Naive B cell (primary cell): ENCODE measurements around the gene FYN. TPM values are rescaled to one million over a fixed set of nuclear protein-coding genes. Genes with fewer than 3 reads are reported as not detected.

Source experiments
- ATAC-seq, 2 donors: fragments of 150-1000 bp; cut with Tn5 transposase; 2 replicates each; pipeline ENCODE4 v1.10.0; 2021; ENCODE audit warnings: low read depth in 2 of 2, mild to moderate bottlenecking in 2 of 2, moderate library complexity in 2 of 2
- DNase-seq: peaks from one replicate; pipeline ENCODE4 v3.0.0; 2022
- H3K27ac Mint-ChIP-seq, 6 donors: one replicate each; pipeline ENCODE4 v1.8.0; 2020 to 2022; ENCODE audit warnings: mild to moderate bottlenecking in 6 of 6, mixed read lengths in 6 of 6, moderate library complexity in 5 of 6, inconsistent platforms in 2 of 6
- H3K27me3 Mint-ChIP-seq, 3 donors: one replicate each; pipeline ENCODE4 v1.8.0; 2021 to 2022; ENCODE audit warnings: mixed read lengths in 3 of 3, mild to moderate bottlenecking in 1 of 3
- H3K36me3 Mint-ChIP-seq, 2 donors: one replicate each; pipeline ENCODE4 v1.8.0; 2020 to 2022; ENCODE audit warnings: mixed read lengths in 2 of 2, inconsistent platforms in 1 of 2, mild to moderate bottlenecking in 1 of 2
- H3K4me1 Mint-ChIP-seq, 3 donors: one replicate each; pipeline ENCODE4 v1.8.0; 2020 to 2022; ENCODE audit warnings: mixed read lengths in 3 of 3, inconsistent platforms in 1 of 3, mild to moderate bottlenecking in 1 of 3, moderate library complexity in 1 of 3
- H3K4me3 Mint-ChIP-seq, 8 donors: one replicate each; pipeline ENCODE4 v1.8.0; 2020 to 2022; ENCODE audit warnings: mild to moderate bottlenecking in 8 of 8, mixed read lengths in 8 of 8, moderate library complexity in 8 of 8, inconsistent platforms in 2 of 8
- H3K9me3 Mint-ChIP-seq, 7 donors: one replicate each; pipeline ENCODE4 v1.8.0; 2020 to 2022; ENCODE audit warnings: mixed read lengths in 7 of 7, mild to moderate bottlenecking in 5 of 7, inconsistent platforms in 2 of 7, moderate library complexity in 1 of 7
- polyA plus RNA-seq, 6 donors: library from polyadenylated mRNA; unstranded; fragments of 300-500 nt; fragmentation: Illumina TruSeq; gene quantifications; one replicate each; pipeline ENCODE4 v1.2.3, GENCODE V29; 2021; ENCODE audit warnings: low read depth in 6 of 6

The FYN gene
- polyA plus RNA-seq, 6 donors from 2014 or later, result 53.1 to 94.5 (median 78.7) TPM

DNA sequence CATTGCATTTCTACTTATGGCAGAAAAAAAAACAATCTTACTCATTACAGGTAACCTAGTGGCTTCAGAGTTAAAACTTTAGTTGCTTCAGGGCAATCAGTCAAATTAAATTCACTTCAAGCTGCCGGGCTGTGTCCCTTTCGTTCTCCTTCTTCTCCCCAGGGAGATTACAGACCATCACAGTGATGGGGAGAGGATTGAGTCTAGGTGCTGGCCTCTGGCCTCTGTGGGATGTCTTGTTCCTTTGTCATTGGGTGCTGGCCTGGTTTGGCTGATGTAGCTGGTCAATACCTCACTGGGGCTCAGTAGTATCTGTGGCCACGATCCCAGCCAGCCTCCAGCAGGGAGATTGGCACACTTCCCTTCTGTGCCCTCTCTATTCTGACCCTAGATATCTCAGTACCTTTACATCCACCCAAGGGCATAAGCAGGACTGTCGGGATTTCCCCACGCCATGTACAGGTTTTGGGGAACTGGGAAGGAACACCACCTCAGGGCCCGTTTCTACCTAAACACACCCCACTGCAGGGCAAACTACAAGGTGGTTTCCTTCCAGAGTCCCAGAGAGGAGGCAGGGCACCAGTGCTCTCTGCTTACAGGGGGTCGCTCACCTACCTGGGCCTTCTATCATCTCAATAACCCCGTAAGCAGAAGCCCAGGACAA lies 15.4 kb downstream of the FYN start:
- H3K4me1 Mint-ChIP-seq, result peaks cover 17 to 48% (median 20%) of the 10 kb centered on the region in 3 donors
- peak overlapping the region in 3 of 6 donors; percentile 47 to 67 (median 54) for H3K27ac Mint-ChIP-seq
- ATAC-seq (peak; percentile 12 to 33), DNase-seq (no peak)
- H3K9me3 Mint-ChIP-seq, result no peaks in the 10 kb centered on the region
- H3K36me3 Mint-ChIP-seq, result no peaks in the 10 kb centered on the region
- H3K4me3 Mint-ChIP-seq, result no peak overlapping the region
- no peaks in the 10 kb centered on the region for H3K27me3 Mint-ChIP-seq

- H3K4me1 Mint-ChIP-seq, result peaks cover 23 to 58% (median 36%) of the 10 kb centered on the region in 3 donors
- no peak overlapping the region for H3K27ac Mint-ChIP-seq
- no peak overlapping the region for H3K4me3 Mint-ChIP-seq
- ATAC-seq, result no peak
- no peak for DNase-seq
- H3K27me3 Mint-ChIP-seq, result no peaks in the 10 kb centered on the region
- H3K36me3 Mint-ChIP-seq, result no peaks in the 10 kb centered on the region
- H3K9me3 Mint-ChIP-seq, result no peaks in the 10 kb centered on the region
These were observed 17.5 kb downstream of the FYN start for GRCh38 chr6:111855753-111856152.

DNA sequence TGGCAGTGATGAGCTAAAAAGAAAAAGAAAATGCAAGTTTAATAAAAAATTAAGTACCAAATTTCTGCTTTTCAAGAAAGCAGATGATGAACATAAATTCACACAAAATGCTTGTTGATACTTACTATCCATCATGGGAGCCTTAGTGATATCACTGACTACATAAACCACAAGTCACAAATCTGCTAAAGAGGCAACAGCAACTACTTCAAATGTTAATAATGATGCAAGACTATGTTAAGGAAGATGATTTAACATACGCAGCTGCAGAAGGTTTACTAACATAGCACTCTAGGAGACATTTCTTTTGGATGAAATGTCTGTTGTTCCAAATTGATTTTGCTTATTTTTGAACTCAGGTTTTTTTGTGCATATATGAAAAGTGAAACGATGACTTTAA lies 18.6 kb downstream of the FYN start:
- Mint-ChIP-seq H3K4me3 (no peak overlapping the region), H3K36me3 (no peaks in the 10 kb centered on the region), H3K27ac (no peak overlapping the region), H3K9me3 (no peaks in the 10 kb centered on the region), H3K27me3 (no peaks in the 10 kb centered on the region), H3K4me1 (peaks cover 34 to 60% (median 40%) of the 10 kb centered on the region in 3 donors)
- ATAC-seq (no peak), DNase-seq (no peak)

GRCh38 chr6:111852725-111853124 lies 20.5 kb downstream of the FYN start:
- no peak overlapping the region for H3K4me3 Mint-ChIP-seq
- no peak for DNase-seq
- no peak for ATAC-seq

DNA sequence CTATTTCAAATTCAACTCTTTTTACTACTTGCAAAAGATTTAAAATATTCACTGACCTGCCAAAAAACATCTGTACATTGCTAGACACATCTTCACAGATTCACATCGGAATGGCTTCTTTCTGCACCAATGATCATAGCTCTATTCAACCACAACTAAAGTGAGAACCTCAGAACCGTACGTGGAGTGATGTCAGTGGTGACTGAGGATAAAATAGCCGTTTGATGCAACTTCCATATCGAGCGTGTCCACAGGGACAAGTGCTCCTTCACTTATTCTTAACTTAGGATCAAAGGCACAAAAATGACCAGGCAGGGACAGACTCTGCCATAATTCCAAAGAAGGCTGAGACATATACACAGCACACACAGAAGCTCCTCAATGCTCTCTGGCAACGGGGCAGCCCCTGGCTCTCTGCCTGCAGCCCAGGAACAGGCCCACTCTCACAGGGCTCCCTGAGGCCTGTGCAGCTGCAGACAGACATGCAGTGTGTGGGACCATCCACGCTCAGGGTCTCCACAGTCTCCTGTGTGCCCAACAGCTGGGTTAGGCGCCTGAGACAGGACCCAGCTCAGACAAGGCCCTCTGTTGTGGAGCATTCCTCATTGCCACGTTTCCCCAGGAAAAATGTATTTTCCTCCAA lies 22.8 kb downstream of the FYN start:
- Mint-ChIP-seq H3K27ac (peak overlapping the region; percentile 16 to 84 (median 48)), H3K27me3 (no peaks in the 10 kb centered on the region), H3K36me3 (no peaks in the 10 kb centered on the region), H3K4me3 (peak overlapping the region in 4 of 8 donors; percentile 21 to 63 (median 31)), H3K9me3 (no peaks in the 10 kb centered on the region), H3K4me1 (peaks cover 26 to 55% (median 34%) of the 10 kb centered on the region in 3 donors)
- DNase-seq (no peak), ATAC-seq (peak; percentile 65 to 74)

More at GRCh38 chr6:111852725-111853124, 20.5 kb downstream of the FYN start:
- peak overlapping the region in 1 of 6 donors; percentile 42 for H3K27ac Mint-ChIP-seq
- no peaks in the 10 kb centered on the region for H3K9me3 Mint-ChIP-seq
- peaks cover 27 to 44% (median 38%) of the 10 kb centered on the region in 3 donors for H3K4me1 Mint-ChIP-seq
- no peaks in the 10 kb centered on the region for H3K36me3 Mint-ChIP-seq
- H3K27me3 Mint-ChIP-seq, result no peaks in the 10 kb centered on the region

DNA sequence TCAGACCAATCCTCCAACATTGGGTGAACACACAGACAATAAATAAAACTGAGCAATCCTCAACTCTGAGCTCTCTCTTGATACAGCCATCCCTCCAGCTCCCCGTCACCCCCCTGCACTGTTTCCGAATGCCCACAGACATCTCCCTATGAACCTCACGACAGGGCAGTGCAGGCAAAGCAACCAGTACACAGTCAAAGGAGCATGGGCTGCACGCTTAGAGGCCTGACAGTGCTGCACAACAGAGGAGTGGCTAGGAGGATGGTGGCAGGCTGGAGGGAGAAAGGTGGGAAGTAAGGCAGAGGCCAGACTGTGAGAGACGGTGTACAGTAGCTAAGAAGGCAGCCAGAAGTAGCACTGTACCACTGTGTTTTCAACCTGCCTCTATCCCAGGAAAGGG lies 24.0 kb downstream of the FYN start:
- Mint-ChIP-seq H3K36me3 (no peaks in the 10 kb centered on the region), H3K9me3 (no peaks in the 10 kb centered on the region), H3K27me3 (no peaks in the 10 kb centered on the region), H3K4me3 (no peak overlapping the region), H3K4me1 (peaks cover 26 to 64% (median 34%) of the 10 kb centered on the region in 3 donors), H3K27ac (peak overlapping the region in 2 of 6 donors; percentile 26 to 57)
- ATAC-seq, result no peak
- no peak for DNase-seq

DNA sequence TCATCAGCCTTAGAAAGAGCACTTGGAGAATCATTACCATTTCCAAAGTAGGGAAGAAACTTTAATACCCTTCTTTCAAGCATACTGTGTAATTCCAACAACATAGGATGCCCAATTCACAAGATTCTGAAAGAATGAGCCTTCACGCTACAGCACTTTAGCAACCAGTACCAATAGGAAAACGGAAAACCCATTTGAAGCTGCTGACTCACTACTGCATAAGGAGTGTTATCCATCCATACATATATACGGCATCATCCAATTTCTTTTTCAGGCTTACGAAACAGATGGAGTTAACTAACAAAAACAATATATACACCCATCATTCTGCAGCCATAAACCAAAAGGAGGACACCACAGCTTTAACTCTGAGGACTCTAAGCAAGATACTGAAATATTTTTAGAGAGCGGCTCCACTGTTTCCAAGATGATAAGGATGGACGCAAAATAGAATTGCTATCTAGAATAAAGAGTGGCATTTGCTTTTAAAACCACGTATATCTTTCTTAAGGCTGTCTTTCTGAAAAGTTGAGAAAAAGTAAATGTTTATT lies 24.9 kb downstream of the FYN start:
- Mint-ChIP-seq H3K27ac (no peak overlapping the region), H3K9me3 (no peaks in the 10 kb centered on the region), H3K27me3 (no peaks in the 10 kb centered on the region), H3K4me3 (no peak overlapping the region), H3K4me1 (peaks cover 26 to 64% (median 34%) of the 10 kb centered on the region in 3 donors), H3K36me3 (no peaks in the 10 kb centered on the region)
- no peak for ATAC-seq
- DNase-seq, result no peak

- Mint-ChIP-seq H3K4me3 (peak overlapping the region in 2 of 8 donors; percentile 21 to 54), H3K4me1 (peaks cover 23 to 56% (median 26%) of the 10 kb centered on the region in 3 donors), H3K27ac (peak overlapping the region in 5 of 6 donors; percentile 34 to 92 (median 62)), H3K27me3 (no peaks in the 10 kb centered on the region), H3K9me3 (no peaks in the 10 kb centered on the region), H3K36me3 (no peaks in the 10 kb centered on the region)
- ATAC-seq (no peak), DNase-seq (no peak)
These were observed 26.5 kb downstream of the FYN start for GRCh38 chr6:111846492-111847409.

GRCh38 chr6:111846066-111846465 lies 27.2 kb downstream of the FYN start:
- H3K27me3 Mint-ChIP-seq, result no peaks in the 10 kb centered on the region
- H3K4me3 Mint-ChIP-seq, result peak overlapping the region in 3 of 8 donors; percentile 21 to 83 (median 54)
- H3K36me3 Mint-ChIP-seq, result no peaks in the 10 kb centered on the region
- DNase-seq (no peak), ATAC-seq (no peak)
- peaks cover 16 to 50% (median 20%) of the 10 kb centered on the region in 3 donors for H3K4me1 Mint-ChIP-seq
- H3K9me3 Mint-ChIP-seq, result no peaks in the 10 kb centered on the region
- H3K27ac Mint-ChIP-seq, result peak overlapping the region in 4 of 6 donors; percentile 59 to 92 (median 66)

GRCh38 chr6:111845441-111845871 lies 27.8 kb downstream of the FYN start:
- DNase-seq, result peak; percentile 48
- no peaks in the 10 kb centered on the region for H3K27me3 Mint-ChIP-seq
- H3K36me3 Mint-ChIP-seq, result no peaks in the 10 kb centered on the region
- H3K27ac Mint-ChIP-seq, result peak overlapping the region in 3 of 6 donors; percentile 66 to 92 (median 92)
- no peaks in the 10 kb centered on the region for H3K9me3 Mint-ChIP-seq
- H3K4me1 Mint-ChIP-seq, result peaks cover 10 to 44% (median 14%) of the 10 kb centered on the region in 3 donors
- peak overlapping the region in 2 of 8 donors; percentile 26 to 83 for H3K4me3 Mint-ChIP-seq
- ATAC-seq, result peak; percentile 51 to 59

DNA sequence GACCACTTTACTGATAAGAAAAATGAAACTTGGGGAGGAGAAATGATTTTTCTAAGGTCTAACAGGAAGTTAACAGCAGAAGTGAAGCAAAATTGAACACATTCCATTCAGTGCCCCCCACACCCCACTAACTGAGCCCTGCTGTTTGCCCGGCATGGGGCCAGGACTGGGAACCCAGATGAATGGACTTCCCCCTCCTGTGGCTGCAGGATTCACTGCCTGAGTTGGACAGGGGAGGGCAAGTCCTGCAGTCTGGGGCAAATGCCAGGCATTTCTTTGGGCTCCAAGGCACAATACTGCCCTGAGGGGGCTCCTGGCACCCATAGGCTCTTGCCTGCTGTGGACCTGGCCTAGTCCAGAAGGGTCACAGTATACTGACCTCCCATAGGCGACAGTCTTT lies 28.3 kb downstream of the FYN start:
- H3K36me3 Mint-ChIP-seq, result no peaks in the 10 kb centered on the region
- H3K4me1 Mint-ChIP-seq, result peaks cover 10 to 43% (median 11%) of the 10 kb centered on the region in 3 donors
- no peaks in the 10 kb centered on the region for H3K27me3 Mint-ChIP-seq
- H3K4me3 Mint-ChIP-seq, result peak overlapping the region in 1 of 8 donors; percentile 26
- H3K27ac Mint-ChIP-seq, result peak overlapping the region in 3 of 6 donors; percentile 66 to 95 (median 92)
- H3K9me3 Mint-ChIP-seq, result no peaks in the 10 kb centered on the region
- ATAC-seq (peak; percentile 51), DNase-seq (peak; percentile 31)

DNA sequence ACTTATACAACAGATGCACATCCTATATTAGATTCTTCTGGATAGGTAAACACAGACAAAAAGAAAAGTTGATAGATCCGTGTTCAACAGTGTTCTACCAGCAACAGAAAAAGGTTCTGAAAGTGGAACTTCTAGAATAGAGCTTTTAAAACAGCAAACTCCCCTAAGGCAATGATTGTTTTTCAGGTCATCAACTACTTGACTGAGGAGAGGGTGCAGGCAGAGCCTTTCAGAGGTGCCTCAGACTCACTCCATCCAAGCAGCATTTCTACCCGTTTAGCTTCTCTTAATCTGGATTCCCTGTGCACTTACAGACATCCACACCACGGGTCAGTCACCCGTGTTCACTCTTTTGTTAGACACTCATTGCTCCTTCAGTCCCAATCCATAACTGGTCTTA lies 28.9 kb downstream of the FYN start:
- DNase-seq (peak; percentile 15), ATAC-seq (peak; percentile 47 to 49)
- Mint-ChIP-seq H3K36me3 (no peaks in the 10 kb centered on the region), H3K27ac (peak overlapping the region in 1 of 6 donors; percentile 95), H3K27me3 (no peaks in the 10 kb centered on the region), H3K9me3 (no peaks in the 10 kb centered on the region), H3K4me1 (peaks cover 6 to 37% (median 9%) of the 10 kb centered on the region in 3 donors), H3K4me3 (no peak overlapping the region)
